ENCODE data around the gene SLC30A1.
A peak's percentile ranks its signal among the peaks of the same experiment; 100 is the strongest.
"Not testable (repeated sequence)": the region's sequence is repeated elsewhere in the genome, so short reads cannot be mapped to it uniquely, and the experiment has no call there.

Gene SLC30A1

DNA sequence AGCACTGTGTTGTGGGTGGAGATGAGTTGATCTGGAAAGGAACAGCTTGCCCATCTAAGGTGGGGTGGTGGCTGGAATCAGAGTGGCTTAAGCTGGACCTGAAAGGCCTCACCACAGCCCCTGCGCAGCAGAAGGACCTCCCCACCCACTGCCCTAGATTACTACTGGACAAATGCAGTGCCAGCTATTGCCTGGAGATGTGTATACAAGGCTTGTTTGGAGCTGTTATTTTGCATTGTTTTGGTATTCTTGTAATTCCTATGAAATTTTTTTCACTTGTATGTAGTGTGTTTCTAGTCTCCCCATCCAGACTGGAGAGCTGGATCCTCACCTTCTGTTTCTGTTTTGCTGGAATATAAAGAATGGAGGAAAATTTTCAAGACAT, 1.3 kb upstream of the SLC30A1 start:
- no peak for DNase-seq

DNA sequence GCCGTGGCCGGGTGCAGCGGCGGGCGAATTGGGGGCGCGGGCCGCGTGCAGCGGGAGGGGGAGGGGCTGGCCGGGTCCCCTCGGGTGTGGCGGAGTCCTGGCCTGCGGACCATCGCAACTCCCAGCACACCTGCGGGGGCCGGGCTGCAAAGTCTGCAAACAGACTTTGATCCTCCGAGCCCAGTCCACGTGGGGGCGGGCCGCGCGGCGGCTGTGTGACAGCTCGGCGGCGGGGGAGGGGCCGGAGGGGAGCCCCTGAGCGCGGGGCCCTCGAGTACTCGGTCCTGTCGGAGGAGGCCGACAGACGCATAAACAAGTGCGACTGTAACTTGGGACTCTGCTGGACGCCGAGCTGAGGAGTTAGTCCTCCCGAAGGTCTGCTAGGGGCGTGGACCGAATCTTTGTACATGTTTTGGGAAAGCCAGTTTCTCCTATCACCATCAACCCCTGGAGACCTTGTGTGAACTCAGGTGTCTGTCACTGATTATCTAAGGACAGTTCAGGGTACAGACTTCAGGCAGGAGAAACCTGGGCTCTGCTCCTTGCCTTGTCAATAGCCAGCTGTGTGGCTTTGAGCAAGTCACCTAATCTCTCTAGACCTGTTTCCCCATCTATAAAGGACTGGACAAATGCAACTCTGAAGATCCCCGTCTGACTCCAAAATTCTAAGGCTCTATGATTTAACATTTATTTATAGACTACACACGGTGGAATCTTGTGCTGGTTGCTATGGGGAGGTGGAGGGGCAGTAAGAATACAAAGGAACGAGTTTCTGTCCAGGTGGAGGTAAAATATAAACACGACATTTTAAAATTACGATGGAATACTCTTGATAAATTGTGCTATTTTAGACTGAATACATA, 710 bp upstream of the SLC30A1 start:
- DNase-seq: no peak

DNA sequence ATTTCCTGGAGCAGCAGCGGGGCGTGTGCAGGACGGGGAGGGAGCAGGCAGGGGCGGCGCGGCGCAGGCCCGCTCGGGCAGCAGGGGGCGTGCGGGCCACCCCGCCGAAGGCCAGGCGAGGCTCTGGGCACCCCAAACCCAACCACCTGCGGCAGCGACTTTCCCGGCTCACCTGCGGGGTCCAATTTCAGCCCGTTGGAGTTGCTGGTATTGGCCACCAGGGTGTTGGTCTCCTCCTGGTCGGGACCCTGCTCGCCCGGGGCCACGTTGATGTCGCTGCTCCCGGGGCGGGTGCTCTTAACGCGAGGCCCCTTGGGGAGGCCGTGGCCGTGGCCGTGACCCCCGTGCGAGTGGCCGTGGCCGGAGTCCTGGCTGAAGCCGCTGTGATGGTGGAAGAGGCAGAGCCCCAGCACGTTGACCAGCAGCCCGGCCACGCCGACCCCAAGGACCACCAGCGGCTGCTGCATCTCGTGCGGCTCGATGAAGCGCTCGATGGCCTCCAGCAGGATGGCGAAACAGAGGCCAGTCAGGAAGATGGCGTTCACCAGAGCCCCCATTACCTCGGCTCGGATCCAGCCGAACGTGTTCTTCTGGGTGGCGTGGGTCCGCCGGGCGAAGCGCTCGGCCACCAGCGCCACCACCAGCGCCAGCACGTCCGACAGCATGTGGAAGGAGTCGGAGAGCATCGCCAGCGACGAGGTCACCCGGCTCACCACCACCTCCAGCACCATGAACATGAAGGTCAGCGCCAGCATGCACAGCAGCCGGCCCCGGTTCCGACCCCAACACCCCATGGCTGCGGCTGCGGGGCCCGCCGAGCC, 932 bp downstream of the SLC30A1 start:
- peak; percentile 74 for DNase-seq

DNA sequence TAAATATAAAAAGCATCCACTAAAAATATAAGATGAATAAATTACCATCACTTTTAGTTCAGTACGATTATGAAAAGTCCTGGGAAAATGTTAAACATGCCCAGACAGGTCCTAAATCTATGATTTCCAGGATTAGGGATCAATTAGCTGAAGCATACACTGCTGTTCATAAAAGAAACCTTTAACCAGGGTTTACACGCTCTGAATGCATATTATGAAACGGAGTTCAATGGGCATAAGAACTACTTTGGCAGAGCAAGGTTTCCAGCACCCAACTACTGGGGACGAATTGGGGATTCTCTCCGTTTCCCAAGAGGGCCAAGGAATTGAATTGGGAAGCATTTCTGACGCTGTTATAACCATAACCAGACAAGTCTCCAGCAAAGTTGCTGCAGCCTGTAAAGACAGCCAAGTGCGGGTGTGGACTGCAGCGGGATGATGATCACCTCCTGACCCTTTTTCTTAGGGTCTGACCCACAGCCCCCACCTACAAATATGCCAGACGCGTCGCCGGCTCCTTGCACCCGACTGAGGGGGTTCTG, 1.6 kb downstream of the SLC30A1 start:
- no peak for DNase-seq

DNA sequence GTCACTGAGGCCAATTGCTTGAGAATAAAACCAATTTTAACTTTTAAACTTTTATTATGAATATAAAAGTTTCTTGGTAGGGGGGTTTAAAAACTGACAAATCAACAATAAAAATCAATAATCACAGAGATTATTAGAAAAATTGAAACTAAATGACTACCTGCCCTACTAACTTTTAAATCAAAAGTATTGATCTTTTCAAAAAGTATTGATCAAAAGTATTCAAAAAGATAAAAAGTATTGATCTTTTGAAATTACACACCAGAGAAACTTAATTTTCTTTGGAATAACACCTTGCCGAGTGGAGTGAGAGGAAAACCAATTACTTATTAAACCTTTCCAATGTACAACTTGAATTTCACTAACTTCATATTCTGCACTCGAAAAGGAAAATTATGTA, 2.2 kb downstream of the SLC30A1 start:
- DNase-seq: no peak

DNA sequence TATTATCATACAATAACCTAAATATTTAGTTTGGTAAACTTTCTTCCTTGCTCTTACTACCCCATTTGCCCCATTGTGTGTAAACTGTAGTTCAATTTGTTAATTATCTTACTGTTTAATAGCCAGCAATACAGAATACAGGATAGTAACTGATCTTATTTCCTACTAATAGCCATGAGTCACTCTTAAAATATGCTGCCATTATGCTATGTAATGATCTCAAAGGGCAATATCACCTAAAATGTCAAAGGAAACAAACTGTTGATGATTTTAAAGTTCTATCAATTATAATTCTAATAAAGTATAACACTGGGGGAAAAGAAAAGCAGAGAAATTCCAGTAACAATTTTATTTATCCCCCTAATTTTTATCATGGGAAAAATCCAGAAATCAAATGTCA, 4.3 kb downstream of the SLC30A1 start:
- DNase-seq: no peak

DNA sequence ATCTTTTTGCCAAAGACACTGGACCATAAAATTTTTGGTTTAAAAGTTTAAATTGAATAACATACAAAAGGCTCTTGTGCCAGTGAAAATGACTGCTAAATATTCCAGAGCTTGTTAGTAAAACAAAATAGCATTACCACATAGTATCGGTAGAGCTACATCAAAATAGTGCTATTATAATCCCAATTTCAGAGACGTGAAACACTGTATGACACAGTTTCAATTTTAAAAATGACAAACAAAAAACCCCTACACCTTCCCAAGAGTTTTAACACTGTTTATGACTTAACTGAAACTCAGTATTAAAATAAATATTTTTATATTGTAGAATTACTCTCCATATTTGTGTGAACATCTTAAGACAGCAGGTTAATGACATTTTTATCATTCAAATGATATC, 7.0 kb downstream of the SLC30A1 start:
- DNase-seq: no peak

DNA sequence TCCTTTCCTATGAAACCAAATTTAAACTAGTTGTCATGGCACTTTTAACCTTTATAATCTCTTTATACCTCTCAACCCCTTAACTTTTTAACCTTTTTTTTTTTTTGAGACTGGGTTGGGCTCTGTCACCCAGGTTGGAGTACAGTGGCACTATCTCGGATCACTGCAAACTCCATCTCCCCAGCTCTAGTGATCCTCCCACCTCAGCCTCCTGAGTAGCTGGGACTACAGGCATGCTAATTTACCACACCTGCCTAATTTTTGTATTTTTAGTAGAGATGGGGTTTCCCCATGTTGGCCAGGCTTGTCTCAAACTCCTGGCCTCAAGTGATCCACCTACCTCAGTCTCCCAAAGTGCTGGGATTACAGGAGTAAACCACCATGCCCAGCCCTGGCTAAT, 8.6 kb downstream of the SLC30A1 start:
- DNase-seq: not testable (repeated sequence)

DNA sequence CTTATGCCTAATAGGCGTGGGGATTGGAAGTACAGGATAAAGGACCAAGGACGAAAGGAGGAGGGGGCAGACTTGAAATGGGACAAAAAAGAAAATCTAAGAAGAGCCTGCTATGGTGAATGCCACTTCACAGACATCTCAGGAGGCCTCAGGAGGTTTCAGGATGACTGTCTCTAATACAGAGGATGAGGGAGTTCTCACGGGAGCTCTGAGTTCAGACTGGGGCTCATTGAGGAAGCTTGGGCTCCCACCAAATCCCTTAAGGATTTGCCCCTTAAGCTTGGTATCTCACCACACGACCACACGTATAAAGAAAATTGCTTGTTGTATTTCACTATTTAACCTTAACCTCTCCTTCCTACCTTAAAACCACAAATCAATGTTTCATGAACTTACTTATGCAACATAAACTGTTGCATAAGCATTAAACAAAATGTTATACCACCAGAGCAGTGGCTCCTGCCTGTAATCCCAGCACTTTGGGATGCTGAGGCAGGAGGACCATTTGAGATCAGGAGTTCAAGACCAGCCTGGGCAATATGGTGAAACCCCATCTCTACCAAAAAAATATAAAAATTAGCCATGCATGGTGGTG, 12.4 kb downstream of the SLC30A1 start:
- no peak for DNase-seq

DNA sequence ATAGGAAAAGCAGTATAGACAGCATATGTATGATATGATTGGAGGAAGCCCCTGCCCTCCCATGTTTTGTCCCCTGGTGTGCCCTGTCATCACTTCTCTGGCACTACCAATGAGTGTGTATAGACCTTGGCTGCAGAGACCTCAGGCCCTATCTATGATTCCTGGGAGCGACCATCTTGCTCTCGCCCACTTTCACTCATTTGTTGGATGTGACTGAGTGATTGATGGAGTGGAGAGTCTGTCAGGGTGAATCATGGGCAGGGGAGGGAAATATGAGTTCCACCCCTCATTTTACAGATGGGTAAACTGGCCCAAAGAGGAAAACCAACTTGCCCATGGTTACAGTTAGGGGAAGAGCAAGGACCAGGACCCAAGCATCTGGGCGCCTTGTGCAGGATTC, 14.9 kb downstream of the SLC30A1 start:
- DNase-seq: no peak

DNA sequence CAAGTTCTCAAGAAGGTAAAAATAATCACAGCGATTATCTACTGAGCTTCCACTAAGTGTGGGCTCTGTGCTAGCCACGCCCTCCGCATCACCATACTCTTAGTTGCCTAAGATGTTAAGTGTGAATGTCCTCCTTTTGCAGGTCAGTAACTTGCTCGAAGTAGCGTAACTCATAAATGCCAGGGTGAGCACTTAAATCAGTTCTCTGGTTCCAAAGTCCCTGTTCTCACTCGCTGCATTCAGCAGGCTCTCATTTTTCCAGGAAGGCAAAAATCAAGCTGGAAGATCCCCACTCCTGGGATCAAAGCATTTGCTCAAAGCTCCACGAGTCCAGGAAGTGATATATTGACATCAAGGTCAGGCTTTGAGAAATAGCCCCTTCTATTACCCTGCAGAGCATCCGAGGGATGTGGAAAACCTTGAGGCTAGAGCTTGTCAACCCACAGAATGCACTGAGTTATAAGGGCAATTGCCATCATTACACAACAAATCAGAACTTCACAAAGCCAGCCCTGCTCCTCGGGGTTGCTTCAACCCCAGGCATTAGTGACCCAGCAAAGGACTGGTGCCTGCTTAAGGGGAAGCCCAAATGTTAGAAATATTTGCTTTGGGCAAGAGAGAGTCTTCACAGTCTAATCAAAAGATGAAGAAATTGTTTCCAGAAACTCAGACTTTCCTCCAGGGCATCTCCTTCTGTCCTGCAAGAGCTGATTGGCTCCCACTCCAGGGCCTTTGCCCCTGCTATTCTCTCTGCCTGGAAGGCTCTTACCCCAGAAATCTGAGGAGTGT, 19.5 kb downstream of the SLC30A1 start:
- no peak for DNase-seq

DNA sequence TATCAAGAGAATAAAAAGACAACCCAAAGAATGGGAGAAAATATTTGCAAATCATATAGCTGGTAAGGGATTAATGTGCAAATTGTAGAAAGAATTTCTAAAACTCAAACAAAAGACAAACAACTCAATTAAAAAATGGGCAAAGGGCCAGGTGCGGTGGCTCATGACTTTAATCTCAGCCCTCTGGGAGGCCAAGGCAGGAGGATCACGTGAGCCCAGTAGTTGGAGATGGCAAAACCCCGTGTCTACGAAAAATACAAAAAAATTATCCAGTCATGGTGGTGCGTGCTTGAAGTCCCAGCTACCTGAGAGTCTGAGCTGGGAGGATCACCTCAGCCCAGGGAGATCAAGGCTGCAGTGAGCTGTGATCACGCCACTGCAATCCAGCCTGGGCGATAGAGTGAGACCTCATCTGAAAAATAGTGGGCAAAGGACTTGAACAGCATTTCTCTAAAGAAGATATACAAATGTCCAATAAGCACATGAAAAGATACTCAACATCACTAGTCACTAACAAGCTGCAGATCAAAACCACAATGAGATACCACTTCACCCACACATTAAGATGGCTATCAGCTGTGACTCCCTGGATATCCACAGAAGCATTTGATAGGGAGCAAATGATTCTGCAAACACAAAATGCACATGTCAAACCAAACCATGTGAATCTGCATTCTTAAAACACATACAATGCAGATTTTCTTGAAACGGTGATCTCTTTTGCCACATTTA, 20.9 kb downstream of the SLC30A1 start:
- DNase-seq: no peak

DNA sequence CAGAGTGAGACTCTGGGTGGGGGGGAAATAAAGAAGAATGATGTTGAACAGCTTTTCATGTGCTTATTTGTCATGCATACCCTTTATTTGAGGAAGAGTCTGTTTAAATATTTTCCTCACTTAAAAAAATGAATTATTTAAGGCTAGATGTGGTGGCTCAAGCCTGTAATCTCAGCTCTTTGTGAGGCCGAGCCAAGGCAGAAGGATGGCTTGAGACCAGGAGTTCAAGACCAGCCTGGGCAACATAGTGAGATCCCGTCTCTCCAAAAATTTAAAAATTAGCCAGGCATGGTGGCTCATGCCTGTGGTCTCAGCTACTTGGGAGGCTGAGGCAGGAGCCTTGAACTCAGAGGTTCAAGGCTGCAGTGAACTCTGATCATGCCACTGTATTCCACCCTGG, 25.4 kb downstream of the SLC30A1 start:
- DNase-seq: no peak

DNA sequence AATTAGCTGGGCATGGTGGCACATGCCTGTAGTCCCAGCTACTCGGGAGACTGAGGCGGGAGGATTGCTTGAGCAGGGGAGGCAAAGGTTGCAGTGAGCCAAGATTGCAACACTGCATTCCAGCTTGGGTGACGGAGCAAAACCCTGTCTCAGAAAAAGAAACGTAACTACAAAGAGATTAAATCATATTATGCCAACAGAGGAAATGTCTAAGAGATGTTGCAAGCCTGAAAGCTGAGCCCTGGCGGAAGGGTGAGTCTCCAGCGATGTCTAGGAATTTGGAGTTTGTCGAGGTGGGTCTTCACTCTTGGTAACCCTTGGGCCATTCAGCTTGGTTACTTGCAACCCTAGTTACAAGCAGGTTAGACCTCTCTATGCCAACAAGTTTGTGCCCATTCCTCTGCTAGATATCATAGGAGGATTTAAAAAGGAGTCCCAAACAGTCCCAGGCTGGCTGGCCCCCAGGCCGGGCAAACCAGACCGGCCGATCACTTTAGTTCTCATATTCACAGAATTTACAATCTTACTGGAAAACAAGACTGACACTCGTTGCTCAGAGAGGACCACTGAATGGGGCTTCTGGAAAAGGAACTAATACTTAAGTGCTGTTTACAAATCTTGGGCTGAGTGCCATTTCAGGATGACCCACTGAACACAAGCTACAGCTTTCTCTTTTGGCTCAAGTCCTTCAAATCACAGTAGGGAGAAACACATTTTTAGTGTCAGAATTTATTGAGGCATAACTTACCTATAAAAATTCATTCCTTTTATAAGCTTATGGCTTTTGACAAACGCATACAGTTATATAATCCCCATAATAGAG, 27.1 kb downstream of the SLC30A1 start:
- no peak for DNase-seq

DNA sequence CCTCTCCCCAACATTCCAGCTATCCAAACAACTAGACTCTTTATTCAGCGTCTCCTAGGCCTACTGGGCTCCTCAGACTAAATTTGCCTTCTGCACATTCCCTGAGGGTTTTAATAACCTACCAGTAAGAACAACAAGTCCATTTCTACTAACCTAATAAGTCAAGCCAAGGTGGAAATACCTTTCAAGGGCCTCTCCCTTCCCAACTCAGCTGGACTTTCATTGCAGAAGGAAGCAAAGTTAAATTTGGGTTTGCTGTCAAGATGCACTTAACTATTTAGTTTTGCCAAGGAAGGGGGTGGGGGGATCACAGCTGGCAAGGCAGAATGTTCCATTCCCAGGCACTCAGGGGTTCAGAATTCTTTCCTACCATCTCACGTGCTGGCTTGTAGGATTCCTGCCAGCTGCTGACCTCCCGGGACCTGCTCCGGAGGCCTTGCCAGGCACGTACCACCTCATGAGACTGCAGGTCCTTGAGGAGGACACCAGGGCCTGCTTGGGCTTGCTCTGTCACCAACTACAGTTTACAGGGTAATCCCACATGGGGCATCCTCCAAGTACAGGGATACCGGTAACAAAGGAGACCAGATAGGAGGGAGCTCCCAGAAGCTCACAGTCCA, 29.8 kb downstream of the SLC30A1 start:
- DNase-seq: no peak

DNA sequence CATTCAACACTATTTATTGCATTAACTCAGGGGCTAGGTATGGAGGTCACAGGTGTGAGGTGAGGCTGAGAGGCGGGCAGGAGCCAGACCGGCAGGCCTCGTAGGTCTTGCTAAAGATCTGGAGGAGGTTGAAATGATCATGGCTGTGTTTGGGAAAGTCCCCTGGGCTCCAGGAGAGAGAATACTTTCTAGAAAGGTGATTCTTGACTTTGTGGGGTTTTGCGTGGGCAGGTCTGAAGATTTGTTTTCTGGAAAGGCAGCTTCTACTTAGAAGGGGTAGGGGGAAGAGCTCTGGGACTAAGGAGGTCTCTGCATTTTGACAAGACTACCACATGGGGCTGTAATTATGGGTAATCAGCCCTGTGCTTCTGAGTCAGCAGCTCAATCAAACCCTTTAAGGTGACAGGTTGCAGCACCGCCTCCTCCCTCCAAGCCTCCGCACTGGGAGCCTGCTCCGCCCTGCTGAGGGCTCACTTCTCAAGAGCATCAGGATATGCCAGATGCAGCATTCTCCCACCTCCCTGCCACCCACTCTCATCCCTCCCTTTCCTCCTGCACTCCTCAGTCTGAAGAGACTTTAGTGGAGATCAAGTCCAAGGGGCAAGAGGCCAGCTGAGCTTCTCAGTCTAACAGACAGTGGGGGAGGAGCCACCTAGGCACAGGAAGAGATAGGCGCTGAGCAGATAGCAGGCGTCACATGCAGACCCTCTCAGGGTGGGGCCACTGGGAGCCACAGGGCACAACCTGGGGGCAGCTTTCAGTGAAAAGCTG, 30.5 kb downstream of the SLC30A1 start:
- DNase-seq: peak; percentile 13

DNA sequence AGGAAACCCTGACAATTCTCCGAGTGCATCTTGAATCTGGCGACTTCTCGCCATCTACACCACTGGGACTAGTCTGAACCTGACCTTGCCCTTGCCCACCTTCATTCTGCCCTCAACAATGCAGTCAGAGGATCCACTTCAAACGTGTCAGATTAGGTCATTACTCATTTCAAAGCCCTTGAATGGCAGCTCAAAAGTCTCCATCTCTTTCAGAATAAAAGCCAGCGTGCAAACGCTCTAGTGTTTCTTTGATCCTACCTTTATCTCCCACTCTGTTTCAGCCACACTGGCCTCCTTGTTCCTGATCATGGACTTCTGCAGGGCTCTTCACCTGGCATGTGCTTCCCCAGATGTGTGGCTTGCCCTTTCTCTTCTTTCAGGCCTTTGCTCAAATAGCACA, 31.3 kb downstream of the SLC30A1 start:
- no peak for DNase-seq

DNA sequence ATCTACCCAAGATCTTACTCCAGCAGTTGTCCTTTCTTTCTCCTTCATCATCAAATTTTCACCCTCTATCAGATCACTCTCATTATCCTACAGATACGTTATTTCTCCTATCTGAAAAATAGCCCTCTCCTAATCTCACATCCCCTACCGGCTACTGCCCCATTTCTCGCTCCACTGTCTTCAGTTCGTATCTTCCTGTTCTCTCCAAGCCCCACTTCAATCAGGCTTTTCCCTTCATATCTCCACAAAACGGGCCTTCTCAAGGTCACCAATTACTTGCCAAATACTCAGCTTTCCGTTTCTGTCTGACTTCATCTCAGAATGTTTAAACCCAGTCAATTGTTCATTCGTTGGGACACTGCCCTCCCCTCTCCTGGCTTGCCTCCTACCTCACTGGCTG, 32.4 kb downstream of the SLC30A1 start:
- no peak for DNase-seq

DNA sequence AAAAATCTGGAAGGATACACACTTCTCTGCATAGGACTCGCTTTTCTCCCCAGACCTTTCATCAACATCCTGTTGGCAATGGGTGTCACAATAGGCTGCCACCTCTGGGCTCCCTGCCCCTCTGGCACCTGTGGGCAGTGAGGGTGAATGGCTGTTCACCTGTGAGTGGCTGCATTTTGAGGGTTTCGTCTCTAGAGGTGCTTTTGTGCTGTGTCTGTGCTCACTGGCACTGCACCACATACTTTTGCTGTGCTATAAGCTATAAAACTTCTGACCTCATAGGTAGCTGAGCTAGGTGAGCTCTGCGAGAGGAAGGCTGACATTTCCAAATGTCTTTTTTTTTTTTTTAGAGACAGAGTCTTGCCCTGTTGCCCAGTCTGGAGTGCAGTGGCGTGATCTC, 35.9 kb downstream of the SLC30A1 start:
- DNase-seq: no peak
